ENCODE results near the gene TTLL5.

Gene TTLL5

GRCh38 chr14:75805646-75806045 is 144.6 kb downstream of the TTLL5 start:
- DNase-seq: no peak

- DNase-seq: no peak
These were observed 145.3 kb downstream of the TTLL5 start for GRCh38 chr14:75806352-75806832.

- no peak for DNase-seq
These were observed 146.8 kb downstream of the TTLL5 start for GRCh38 chr14:75807667-75808360.

- DNase-seq: no peak
These were observed 150.2 kb downstream of the TTLL5 start for GRCh38 chr14:75811136-75811829.

- DNase-seq: no peak
These were observed 150.9 kb downstream of the TTLL5 start for GRCh38 chr14:75811872-75812499.

GRCh38 chr14:75812622-75813021 is 151.6 kb downstream of the TTLL5 start:
- DNase-seq: no peak

GRCh38 chr14:75820761-75821160 is 159.7 kb downstream of the TTLL5 start:
- DNase-seq: no peak

- DNase-seq: no peak
These were observed 160.9 kb downstream of the TTLL5 start for GRCh38 chr14:75821831-75822521.

- no peak for DNase-seq
These were observed 161.6 kb downstream of the TTLL5 start for GRCh38 chr14:75822522-75823141.

GRCh38 chr14:75823334-75823733 is 162.3 kb downstream of the TTLL5 start:
- no peak for DNase-seq

- DNase-seq: no peak
These were observed 163.3 kb downstream of the TTLL5 start for GRCh38 chr14:75824318-75824717.

- no peak for DNase-seq
These were observed 164.1 kb downstream of the TTLL5 start for GRCh38 chr14:75825147-75825592.

- no peak for DNase-seq
These were observed 165.6 kb downstream of the TTLL5 start for GRCh38 chr14:75826599-75826998.

GRCh38 chr14:75827331-75827730 is 166.3 kb downstream of the TTLL5 start:
- no peak for DNase-seq

GRCh38 chr14:75829316-75829715 is 168.3 kb downstream of the TTLL5 start:
- no peak for DNase-seq

- DNase-seq: no peak
These were observed 170.4 kb downstream of the TTLL5 start for GRCh38 chr14:75831455-75831854.

GRCh38 chr14:75831952-75832351 is 170.9 kb downstream of the TTLL5 start:
- DNase-seq: no peak

GRCh38 chr14:75832621-75833297 is 171.7 kb downstream of the TTLL5 start:
- no peak for DNase-seq

- no peak for DNase-seq
These were observed 172.4 kb downstream of the TTLL5 start for GRCh38 chr14:75833326-75834020.

GRCh38 chr14:75835156-75835725 is 174.2 kb downstream of the TTLL5 start:
- no peak for DNase-seq

- DNase-seq: no peak
These were observed 174.7 kb downstream of the TTLL5 start for GRCh38 chr14:75835737-75836136.

Data from stimulated activated CD4-positive, alpha-beta T cell treated with anti-CD3 and anti-CD28 coated beads, Interleukin-4, amount 100 ng/mL, for 24 hours (primary cell).